Measurements from ENCODE around the gene BRPF1.

Gene BRPF1

DNA sequence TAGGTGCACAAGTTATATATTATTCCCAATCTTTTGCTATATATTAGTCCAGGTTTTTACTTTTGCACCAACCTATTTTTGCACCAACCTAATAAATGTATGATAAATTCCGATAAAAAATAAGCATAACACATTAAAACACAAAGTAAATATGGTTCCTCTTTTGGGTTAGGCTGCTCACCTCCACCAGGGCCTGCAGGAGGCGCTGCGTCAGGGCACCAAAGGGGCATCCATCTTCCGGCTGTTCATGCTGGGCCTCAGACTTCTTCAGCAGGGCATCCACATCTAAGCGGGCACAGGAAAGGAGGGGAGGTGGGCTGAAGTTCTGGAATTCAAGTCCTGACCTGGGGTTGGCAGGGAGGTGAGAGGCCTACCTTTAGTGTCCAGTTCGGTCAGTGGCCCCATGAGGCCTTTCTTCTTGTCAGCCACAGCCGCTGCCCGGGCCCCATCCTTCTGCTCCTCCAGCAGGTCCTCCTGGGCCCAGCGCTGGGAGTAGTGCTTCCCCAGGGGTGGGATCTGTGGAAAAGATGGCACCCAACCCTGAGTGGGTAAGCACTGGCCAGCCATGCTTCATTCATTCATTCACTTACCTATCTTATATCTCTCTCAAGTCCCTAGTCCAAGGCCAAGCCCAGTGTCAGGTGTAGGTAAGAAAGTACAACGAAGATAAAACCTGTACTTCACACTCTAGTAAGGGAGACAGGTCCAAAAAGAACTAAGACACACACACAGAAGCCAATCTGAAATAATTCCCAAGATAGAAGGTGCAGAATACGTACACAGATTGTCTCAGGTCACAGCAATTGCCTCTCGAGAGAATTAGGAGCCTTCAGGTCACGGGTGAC lies 55.5 kb downstream of the BRPF1 start:
- DNase-seq (ENCODE audit: low read depth in 3 of 3) = no peak

GRCh38 chr3:9787714-9788113 lies 56.2 kb downstream of the BRPF1 start:
- DNase-seq (ENCODE audit: low read depth in 3 of 3) = no peak

DNA sequence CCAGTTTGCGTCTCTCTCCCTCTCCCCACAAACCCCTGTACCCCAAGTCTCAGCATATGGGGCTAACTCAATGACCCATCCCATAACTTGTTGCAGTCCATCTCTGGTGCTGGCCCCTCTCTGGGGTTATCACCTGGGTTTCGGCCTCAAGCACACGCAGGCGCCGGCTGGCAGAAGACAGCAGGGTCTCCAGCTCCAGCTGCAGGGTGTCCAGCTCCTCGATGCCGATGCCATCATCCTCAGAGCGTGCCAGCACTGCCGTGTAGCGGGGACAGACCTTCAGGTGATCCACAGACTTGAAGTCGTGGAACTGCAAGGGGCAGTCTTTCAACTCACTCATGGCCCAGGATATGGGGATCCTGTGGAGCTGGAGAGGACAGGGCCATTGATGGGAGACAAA lies 59.6 kb downstream of the BRPF1 start:
- no peak for DNase-seq (ENCODE audit: low read depth in 3 of 3)

DNA sequence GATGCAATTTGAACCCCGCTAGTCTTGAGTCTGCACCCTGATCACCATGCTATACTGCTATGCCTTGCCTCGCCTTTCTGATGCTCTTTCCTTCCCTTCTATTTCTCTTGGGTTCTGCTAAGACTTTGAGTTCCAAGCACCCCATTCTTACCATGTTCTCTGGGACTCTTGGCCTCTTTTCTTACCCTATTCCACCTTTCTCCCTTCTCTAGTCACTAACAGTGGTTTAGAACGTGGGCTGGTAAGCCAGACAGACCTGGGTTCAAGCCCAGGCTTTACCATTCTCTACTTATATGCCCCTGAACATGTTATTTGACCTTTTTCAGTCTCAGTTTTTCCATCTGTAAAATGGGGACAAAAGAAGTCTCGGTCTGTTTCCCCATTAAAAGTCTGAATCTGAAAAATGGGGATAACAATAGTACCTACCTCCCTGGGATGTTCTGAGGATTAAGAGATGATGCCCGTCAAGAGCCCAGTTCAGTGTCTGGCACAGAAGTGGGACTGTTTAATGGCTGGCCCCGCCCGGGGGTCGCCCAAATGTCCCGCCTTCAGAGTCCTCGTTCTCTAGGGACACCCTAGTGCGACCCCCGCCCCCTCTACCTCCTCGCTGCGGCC lies 60.4 kb downstream of the BRPF1 start:
- DNase-seq (ENCODE audit: low read depth in 3 of 3) = no peak

DNA sequence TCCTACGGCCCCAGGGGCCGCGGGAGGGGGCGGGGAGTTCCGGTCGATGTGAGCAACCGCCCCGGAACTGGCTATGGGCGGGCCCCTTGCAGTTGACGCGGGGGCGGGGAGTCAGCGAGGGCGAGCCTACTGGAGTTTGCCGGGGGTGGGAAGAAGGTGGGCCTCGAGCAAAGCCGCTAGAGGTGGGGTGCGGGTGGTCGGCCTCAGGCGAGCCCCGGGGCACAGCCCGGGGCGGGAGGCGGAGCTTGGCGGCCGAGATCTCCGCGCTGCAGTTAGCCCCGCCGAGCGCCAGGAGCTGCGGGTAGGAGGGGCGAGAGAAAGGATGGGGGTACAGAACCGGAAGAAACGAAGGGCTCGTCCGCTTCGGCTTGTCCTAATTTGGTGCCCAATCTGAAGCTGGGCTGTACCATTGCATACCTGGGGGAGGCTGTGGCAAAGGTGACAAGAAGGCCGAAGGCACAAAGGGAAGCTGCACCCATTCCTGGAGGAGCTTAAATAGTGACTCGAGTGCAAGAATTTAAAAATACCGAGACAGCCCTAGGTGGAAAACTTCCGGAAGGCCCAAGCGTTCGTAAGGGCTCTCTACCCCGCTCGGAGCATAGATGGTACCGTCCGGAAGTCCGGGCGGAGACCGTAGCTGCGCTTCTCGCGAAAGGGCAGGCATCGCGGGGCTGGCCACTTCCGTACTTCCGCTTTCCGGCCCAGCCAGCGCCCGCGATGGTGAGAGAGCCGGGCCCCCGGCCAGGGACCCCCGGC lies 61.0 kb downstream of the BRPF1 start, which contains the start of the genes ARPC4 and TADA3:
ARPC4 (plus strand) TSS at position 678 of the 756 bp plus-strand sequence; CDS start at position 718, 40 bp downstream.
TADA3 (minus strand) TSS at position 69 of the 756 bp plus-strand sequence. CDS start 1,007 bp downstream, outside the sequence.
- peak; percentile 88 to 90 (median 88) for DNase-seq (ENCODE audit: low read depth in 3 of 3)

GRCh38 chr3:9793161-9793781 lies 61.7 kb downstream of the BRPF1 start:
- no peak for DNase-seq (ENCODE audit: low read depth in 3 of 3)

DNA sequence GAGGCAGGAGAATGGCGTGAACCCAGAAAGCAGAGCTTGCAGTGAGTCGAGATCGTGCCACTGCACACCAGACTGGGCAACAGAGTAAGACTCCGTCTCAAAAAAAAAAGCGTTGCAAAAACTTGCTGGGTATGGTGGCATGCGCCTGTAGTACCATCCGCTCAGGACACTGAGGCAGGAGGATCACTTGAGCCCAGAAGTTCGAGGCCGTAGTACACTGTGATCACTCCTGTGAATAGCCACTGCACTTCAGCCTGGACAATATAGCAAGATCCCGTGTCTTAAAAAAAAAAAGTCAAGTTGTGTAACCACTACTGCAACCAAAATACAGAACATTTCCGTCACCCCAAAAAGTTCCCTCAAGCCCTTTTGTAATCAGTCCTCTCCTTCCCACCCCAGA lies 62.9 kb downstream of the BRPF1 start:
- DNase-seq (ENCODE audit: low read depth in 3 of 3) = no peak

- no peak for DNase-seq (ENCODE audit: low read depth in 3 of 3)
Measured at GRCh38 chr3:9795207-9795606, 63.7 kb downstream of the BRPF1 start.

GRCh38 chr3:9797196-9797945 lies 65.8 kb downstream of the BRPF1 start:
- DNase-seq (ENCODE audit: low read depth in 3 of 3) = no peak
